A549 treated with Hydrocortisone at 1 μM for 4 hours (cell line): Measurements from ENCODE around the gene NPIPA1. TPM values are rescaled to one million over a fixed set of nuclear protein-coding genes. Genes with fewer than 3 reads are reported as not detected.

Source experiments
- total RNA-seq: library from RNA; stranded (reverse); fragments of 200-300 nt; extraction: Qiagen RNA extraction; gene quantifications from 5 replicates; pipeline ENCODE4 v1.2.3, GENCODE V29; 2022

NPIPA1 gene
- 35.8 to 48.6 TPM (median 46.8 TPM) in 5 replicates for total RNA-seq

GRCh38 chr16:14937143-14937542, at the start of gene NPIPA1:
Gene NPIPA1 (plus strand): TSS chr16:14937443. CDS start chr16:14937443, 0 bp downstream.

GRCh38 chr16:14974656-14975417, 37.6 kb downstream of the NPIPA1 start, which contains the start of gene PDXDC1:
Gene PDXDC1 (plus strand): TSS chr16:14975026. CDS start chr16:14975200, 174 bp downstream.

Other genes starting within 250 kb of the NPIPA1 start
- gene PLA2G10, start 243.1 kb upstream of the NPIPA1 start, total RNA-seq: 0.28 to 0.63 TPM (median 0.52 TPM) in 5 replicates
- gene NPIPA3, start 234.0 kb upstream of the NPIPA1 start, total RNA-seq: 1.0 to 1.9 TPM (median 1.3 TPM) in 5 replicates
- 0.73 to 2.2 TPM (median 1.4 TPM) in 5 replicates for gene NPIPA2, start 194.9 kb upstream of the NPIPA1 start, total RNA-seq
- gene NOMO1, start 103.7 kb upstream of the NPIPA1 start, total RNA-seq: 89.3 to 104 TPM (median 92.5 TPM) in 5 replicates
- gene PDXDC1, start 37.6 kb downstream of the NPIPA1 start, total RNA-seq: 59.9 to 77.5 TPM (median 66.7 TPM) in 5 replicates
- gene NTAN1, start 118.6 kb downstream of the NPIPA1 start, total RNA-seq: 38.9 to 52.8 TPM (median 48.7 TPM) in 5 replicates
- 34.6 to 49.5 TPM (median 37.8 TPM) in 5 replicates for gene RRN3, start 156.8 kb downstream of the NPIPA1 start, total RNA-seq